Kidney epithelial cell (primary cell): ENCODE results near the gene PPP1R13L. TPM values are rescaled to one million over a fixed set of nuclear protein-coding genes. Genes with fewer than 3 reads are reported as not detected.

Experiments used
- DNase-seq: peaks from one replicate; pipeline ENCODE4 v3.0.0-alpha.2; 2010; ENCODE audit warnings: low read depth
- H3K27me3 ChIP-seq: 2 replicates; pipeline ENCODE4 v1.6.0; 2011; ENCODE audit warnings: low read length; ENCODE audit not compliant: control insufficient read depth, insufficient read depth
- H3K36me3 ChIP-seq: 2 replicates; pipeline ENCODE4 v1.5.1; 2011; ENCODE audit warnings: low read length; ENCODE audit not compliant: control insufficient read depth, insufficient read depth
- H3K4me3 ChIP-seq: 2 replicates; pipeline ENCODE4 v1.5.1; 2011; ENCODE audit warnings: low read depth, mild to moderate bottlenecking, control low read depth, low read length
- CTCF ChIP-seq: IDR thresholded peaks from 2 replicates; pipeline ENCODE4 v1.5.1; 2011; ENCODE audit warnings: mild to moderate bottlenecking, moderate library complexity, low read length, control low read depth, inconsistent platforms; ENCODE audit not compliant: insufficient read depth, poor library complexity, severe bottlenecking
- total RNA-seq: library from RNA; depleted of rRNA; stranded (reverse); fragments of >200 nt; gene quantifications from 2 replicates; pipeline ENCODE4 v1.2.3, GENCODE V29; 2015

PPP1R13L gene
- total RNA-seq, 1 donor from 2014 or later, result 30.9 TPM

DNA sequence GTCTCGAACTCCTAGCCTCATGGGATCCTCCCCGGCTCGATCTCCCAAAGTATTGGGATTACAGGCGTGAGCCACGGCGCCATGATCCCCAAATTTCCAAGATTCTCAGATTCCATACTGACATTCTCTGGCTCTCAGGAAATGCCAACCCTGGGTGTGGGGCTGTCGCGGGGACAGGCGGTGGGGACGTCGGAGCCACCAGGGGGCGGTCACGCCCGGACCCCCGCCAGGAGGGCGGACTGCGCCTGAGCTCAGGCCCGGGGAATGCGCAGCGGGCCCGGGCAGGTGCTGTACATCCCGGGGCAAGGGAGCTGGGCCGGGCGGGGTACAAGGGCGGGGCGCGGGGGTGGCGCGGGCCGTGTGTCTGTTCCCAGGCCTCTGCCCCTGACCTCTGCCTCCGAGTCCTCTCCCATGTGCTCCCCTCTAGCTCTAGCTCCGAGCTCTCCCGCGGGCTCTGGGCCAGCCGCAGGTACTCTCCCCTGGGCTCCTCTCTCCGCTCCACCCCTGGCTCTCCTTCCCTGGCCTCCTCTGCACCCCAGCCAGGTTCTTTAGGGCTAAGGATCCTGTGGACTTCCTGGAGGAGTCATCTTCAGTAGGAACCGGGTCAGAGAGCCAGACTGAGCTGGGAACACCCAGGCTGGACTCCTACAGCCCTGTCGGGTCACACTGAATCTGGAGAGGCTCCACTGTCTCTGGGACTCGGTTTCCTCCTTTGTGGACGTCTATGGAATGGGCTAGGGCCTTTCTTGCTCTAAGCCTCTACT lies 2.4 kb downstream of the PPP1R13L start:
- H3K27me3 ChIP-seq, result no peaks in the 10 kb centered on the region
- DNase-seq, result no peak
- H3K36me3 ChIP-seq, result no peaks in the 10 kb centered on the region
- TF ChIP-seq CTCF, result peak; percentile 61
- no peak overlapping the region for H3K4me3 ChIP-seq

GRCh38 chr19:45401815-45402214 lies 3.1 kb downstream of the PPP1R13L start:
- H3K27me3 ChIP-seq, result no peaks in the 10 kb centered on the region
- H3K36me3 ChIP-seq, result no peaks in the 10 kb centered on the region
- no peak for DNase-seq
- TF ChIP-seq CTCF, result no peak
- H3K4me3 ChIP-seq, result no peak overlapping the region

- H3K36me3 ChIP-seq, result no peaks in the 10 kb centered on the region
- H3K27me3 ChIP-seq, result no peaks in the 10 kb centered on the region
- DNase-seq, result no peak
- H3K4me3 ChIP-seq, result no peak overlapping the region
- TF ChIP-seq CTCF, result no peak
These were observed 4.7 kb downstream of the PPP1R13L start for GRCh38 chr19:45400192-45400591.

GRCh38 chr19:45395821-45396617 lies 8.8 kb downstream of the PPP1R13L start:
- TF ChIP-seq CTCF, result no peak
- Histone ChIP-seq H3K36me3 (peaks cover 1% of the 10 kb centered on the region), H3K4me3 (no peak overlapping the region), H3K27me3 (no peaks in the 10 kb centered on the region)
- DNase-seq, result no peak

- H3K36me3 ChIP-seq, result peaks cover 1% of the 10 kb centered on the region
- TF ChIP-seq CTCF, result no peak
- H3K4me3 ChIP-seq, result no peak overlapping the region
- DNase-seq, result no peak
- no peaks in the 10 kb centered on the region for H3K27me3 ChIP-seq
These were observed 12.8 kb downstream of the PPP1R13L start for GRCh38 chr19:45391871-45392665.
